ENCODE measurements around the gene TNF.

- no peak for TF ChIP-seq CTCF (IDR thresholded peaks at IDR 0.05)
- no peak for TF ChIP-seq POLR2A (IDR thresholded peaks at IDR 0.05)
Measured at GRCh38 chr6:31621991-31622390, 46.6 kb downstream of the TNF start.
